Measurements from ENCODE around the gene ZNF436. TPM values are rescaled to one million over a fixed set of nuclear protein-coding genes. Genes with fewer than 3 reads are reported as not detected.

Gene ZNF436
- total and polyA plus RNA-seq, 9 of the 15 experiments (the other 6 are each of a cell fraction or from before 2014, with no cell fraction given) = 2.1 to 11.3 (median 6.8) TPM

- TF ChIP-seq TFE3 (CRISPR knock-in tag; IDR thresholded peaks at IDR 0.05) = no peak
- peak; percentile 65; the same call in 1 of the 2 replicates for TF ChIP-seq ZBTB40 (IDR thresholded peaks at IDR 0.05)
- TF ChIP-seq ZBTB40 (CRISPR knock-in tag; IDR thresholded peaks at IDR 0.05) = no peak
- TF ChIP-seq SMARCA5 (IDR thresholded peaks at IDR 0.05) = 0 out of 2 replicates have a peak, but pooled peaks have one; percentile 76
- TF ChIP-seq RUNX1 (IDR thresholded peaks at IDR 0.05; ENCODE audit: low read depth) = no peak
- TF ChIP-seq ZNF239 (CRISPR knock-in tag; IDR thresholded peaks at IDR 0.05) = no peak
- no peak for TF ChIP-seq KAT8 (IDR thresholded peaks at IDR 0.05; ENCODE audit: low read depth)
- no peak for TF ChIP-seq CHAMP1 (IDR thresholded peaks at IDR 0.05)
- TF ChIP-seq ZNF175 (CRISPR knock-in tag; IDR thresholded peaks at IDR 0.05; ENCODE audit: low read depth) = peak; percentile 86; the same call in 1 of the 2 replicates
- no peak for TF ChIP-seq CREB5 (CRISPR knock-in tag; IDR thresholded peaks at IDR 0.05)
- TF ChIP-seq ZFP36 (IDR thresholded peaks at IDR 0.05; ENCODE audit: low read depth, low read length, partially characterized antibody) = peak; percentile 67
- no peak for TF ChIP-seq PTRF (tag; IDR thresholded peaks at IDR 0.05)
Observed at GRCh38 chr1:23384312-23385058, 14.8 kb upstream of the ZNF436 start (continued).
